HepG2 (cell line): ENCODE data around the gene RANGRF. TPM values are rescaled to one million over a fixed set of nuclear protein-coding genes. Genes with fewer than 3 reads are reported as not detected.
A peak's percentile ranks its signal among the peaks of the same experiment; 100 is the strongest.

ENCODE experiments used
- ELF3 ChIP-seq: IDR thresholded peaks from 2 replicates; pipeline ENCODE4 v1.6.1; 2016; ENCODE audit warnings: missing genetic modification reagents, missing compliant biosample characterization
- FOXJ3 ChIP-seq: sonication (generic); formaldehyde crosslinking; IDR thresholded peaks from 2 replicates; pipeline ENCODE4 v1.4.0; 2020; ENCODE audit warnings: missing genetic modification reagents, mild to moderate bottlenecking, borderline replicate concordance
- GATAD1 ChIP-seq: IDR thresholded peaks from 2 replicates; pipeline ENCODE4 v1.6.1; 2016; ENCODE audit warnings: missing genetic modification reagents, missing compliant biosample characterization
- GTF2F1 ChIP-seq: fragments of 150-350 bp; IDR thresholded peaks from 2 replicates; pipeline ENCODE4 v1.6.1; 2014; ENCODE audit warnings: low read length
- JDP2 ChIP-seq: sonication (generic); formaldehyde crosslinking; IDR thresholded peaks from 2 replicates; pipeline ENCODE4 v1.8.1; 2022; ENCODE audit warnings: missing genetic modification reagents, borderline replicate concordance
- KDM5A ChIP-seq: fragments of 200-600 bp; sonication (generic); IDR thresholded peaks from 2 replicates; pipeline ENCODE4 v1.7.0; 2018; ENCODE audit warnings: antibody characterized with exemption, mild to moderate bottlenecking, low read length, borderline replicate concordance
- KDM6A ChIP-seq: IDR thresholded peaks from 2 replicates; pipeline ENCODE4 v1.6.1; 2016; ENCODE audit warnings: low read depth
- KLF6 ChIP-seq: IDR thresholded peaks from 2 replicates; pipeline ENCODE4 v1.8.0; 2016; ENCODE audit warnings: missing biosample characterization, missing genetic modification reagents
- NAIF1 ChIP-seq: sonication (generic); formaldehyde crosslinking; IDR thresholded peaks from 2 replicates; pipeline ENCODE4 v1.5.0; 2020; ENCODE audit warnings: mild to moderate bottlenecking, missing genetic modification reagents, borderline replicate concordance
- RARG ChIP-seq: sonication (generic); formaldehyde crosslinking; IDR thresholded peaks from 2 replicates; pipeline ENCODE4 v1.4.0; 2020; ENCODE audit warnings: low read depth, mild to moderate bottlenecking, missing genetic modification reagents
- SALL1 ChIP-seq: sonication (generic); formaldehyde crosslinking; IDR thresholded peaks from 2 replicates; pipeline ENCODE4 v1.8.0; 2022; ENCODE audit warnings: mild to moderate bottlenecking, missing genetic modification reagents
- SMAD9 ChIP-seq: sonication (generic); formaldehyde crosslinking; IDR thresholded peaks from 2 replicates; pipeline ENCODE4 v1.5.1; 2020; ENCODE audit warnings: mild to moderate bottlenecking, missing genetic modification reagents
- TCF12 ChIP-seq, 2 experiments: fragments of 450-650 bp in 1 of 2; sonication (generic) in 1 of 2; formaldehyde crosslinking in 1 of 2; IDR thresholded peaks; 2 replicates each; pipeline versions ENCODE4 v1.6.1 to v1.8.0; 2017 to 2022; ENCODE audit warnings: antibody characterized with exemption in 1 of 2, mild to moderate bottlenecking in 1 of 2, missing genetic modification reagents in 1 of 2, moderate library complexity in 1 of 2
- ZFAT ChIP-seq: sonication (generic); formaldehyde crosslinking; conservative IDR thresholded peaks from 2 replicates; pipeline ENCODE4 v1.8.1; 2023; ENCODE audit warnings: missing genetic modification reagents, inconsistent platforms
- ZKSCAN1 ChIP-seq: fragments of 150-350 bp; IDR thresholded peaks from 2 replicates; pipeline ENCODE4 v1.6.1; 2014; ENCODE audit warnings: low read length
- ZMAT3 ChIP-seq: sonication (generic); formaldehyde crosslinking; conservative IDR thresholded peaks from 2 replicates; pipeline ENCODE4 v1.7.0; 2021; ENCODE audit warnings: missing genetic modification reagents
- ZNF292 ChIP-seq: sonication (generic); formaldehyde crosslinking; IDR thresholded peaks from 2 replicates; pipeline ENCODE4 v1.8.1; 2022; ENCODE audit warnings: mild to moderate bottlenecking, low read depth, missing genetic modification reagents, borderline replicate concordance
- ZNF367 ChIP-seq: sonication (generic); formaldehyde crosslinking; IDR thresholded peaks from 2 replicates; pipeline ENCODE4 v1.4.0; 2020; ENCODE audit warnings: missing genetic modification reagents, borderline replicate concordance
- ZNF44 ChIP-seq: sonication (generic); formaldehyde crosslinking; IDR thresholded peaks from 2 replicates; pipeline ENCODE4 v1.5.1; 2020; ENCODE audit warnings: mild to moderate bottlenecking, missing genetic modification reagents
- ZNF552 ChIP-seq: sonication (generic); formaldehyde crosslinking; IDR thresholded peaks from 2 replicates; pipeline ENCODE4 v1.9.0; 2022; ENCODE audit warnings: missing genetic modification reagents, mild to moderate bottlenecking, borderline replicate concordance
- ZNF644 ChIP-seq: IDR thresholded peaks from 2 replicates; pipeline ENCODE4 v1.6.1; 2016; ENCODE audit warnings: low read depth
- ZSCAN12 ChIP-seq: sonication (generic); formaldehyde crosslinking; IDR thresholded peaks from 2 replicates; pipeline ENCODE4 v1.9.0; 2021; ENCODE audit warnings: mild to moderate bottlenecking, missing genetic modification reagents
- polyA plus RNA-seq, 8 experiments: library from polyadenylated mRNA; depleted of rRNA in 3 of 8; stranded (reverse) in 7 of 8; unstranded in 1 of 8; fragments of >200 nt; fragmentation: Illumina TruSeq in 4 of 8; extraction: Trizol in 4 of 8; gene quantifications; 2 replicates each; pipeline versions ENCODE4 v1.2.1 to v1.2.3, GENCODE V29; 2011 to 2016; ENCODE audit warnings: low read depth in 4 of 8, missing spikeins in 1 of 8, mixed read lengths in 1 of 8; ENCODE audit not compliant: insufficient read depth in 1 of 8
- total RNA-seq, 5 experiments: library from RNA; depleted of rRNA; stranded (reverse); fragments of >200 nt; fragmentation: Illumina TruSeq; extraction: Trizol; gene quantifications; 2 replicates each; pipeline ENCODE4 v1.2.3, GENCODE V29; 2016; ENCODE audit warnings: low read depth in 1 of 5
- TF ChIP-seq, protein P1 (sequence below): sonication (generic); IDR thresholded peaks from 2 replicates; pipeline ENCODE4 v1.6.1; 2016; ENCODE audit warnings: low read depth, borderline replicate concordance
- TF ChIP-seq, protein P2 (sequence below): sonication (generic); formaldehyde crosslinking; IDR thresholded peaks from 2 replicates; pipeline ENCODE4 v1.8.0; 2022; ENCODE audit warnings: missing genetic modification reagents, low read depth, mild to moderate bottlenecking, borderline replicate concordance
- TF ChIP-seq, protein P3 (sequence below): sonication (generic); formaldehyde crosslinking; IDR thresholded peaks from 2 replicates; pipeline ENCODE4 v1.4.0; 2020; ENCODE audit warnings: missing genetic modification reagents
- TF ChIP-seq, protein P4 (sequence below): sonication (generic); formaldehyde crosslinking; IDR thresholded peaks from 2 replicates; pipeline ENCODE4 v1.4.0; 2020; ENCODE audit warnings: mild to moderate bottlenecking, missing genetic modification reagents
- TF ChIP-seq, protein P5 (sequence below): sonication (generic); formaldehyde crosslinking; conservative IDR thresholded peaks from 2 replicates; pipeline ENCODE4 v1.4.0; 2020; ENCODE audit warnings: missing genetic modification reagents

The RANGRF gene
- total and polyA plus RNA-seq, 2 of the 13 experiments (the other 11 are each of a cell fraction or from before 2014, with no cell fraction given): 18.6 to 40.7 TPM

DNA sequence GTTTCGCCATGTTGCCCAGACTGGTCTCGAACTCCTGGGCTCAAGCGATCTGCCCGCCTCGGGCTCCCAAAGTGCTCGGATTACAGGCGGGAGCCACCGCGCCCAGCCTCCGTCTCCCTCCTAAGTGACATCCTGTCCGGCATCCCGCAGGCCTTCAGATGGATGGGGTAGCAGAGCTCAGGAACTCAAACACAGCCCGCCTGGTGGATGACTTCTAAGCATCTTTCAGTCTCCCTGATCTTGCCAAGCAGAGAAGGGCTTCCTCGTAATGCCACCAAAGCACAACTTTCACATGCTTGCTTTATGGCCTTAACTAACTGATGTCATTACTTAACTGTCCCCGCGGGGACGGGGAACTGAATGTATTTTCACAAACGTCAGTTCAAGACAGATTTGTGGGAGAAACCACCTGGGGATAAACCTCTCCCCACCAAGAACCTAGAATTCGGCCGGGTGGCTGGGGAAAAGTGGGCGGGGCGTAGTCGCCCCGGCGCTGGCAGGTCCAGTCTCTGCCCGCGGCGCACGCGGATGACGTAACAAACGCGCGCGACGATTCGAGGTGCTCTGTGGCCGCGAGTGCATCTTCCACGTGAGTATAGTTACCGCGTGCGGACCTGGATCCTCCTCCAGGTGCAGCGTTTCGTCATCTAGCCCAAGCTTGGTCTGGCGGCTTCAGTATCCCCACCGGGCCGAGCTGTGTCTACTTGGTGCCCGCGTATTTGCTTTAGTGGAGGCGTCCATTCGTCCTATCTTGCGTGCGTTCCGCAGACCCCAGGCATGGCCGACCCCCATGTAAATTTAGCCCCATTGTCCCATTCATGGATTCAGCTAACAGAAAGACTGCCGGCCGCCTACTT is 39.5 kb upstream of the RANGRF start, which contains the start of gene PFAS (continued):
- TF ChIP-seq ZKSCAN1 (no peak), ZNF367 (CRISPR knock-in tag) (no peak), JDP2 (CRISPR knock-in tag) (no peak; the same call in 1 of the 2 replicates), RARG (CRISPR knock-in tag) (no peak), KLF6 (CRISPR knock-in tag) (no peak), KDM6A (CRISPR knock-in tag) (no peak), GTF2F1 (no peak), ELF3 (no peak), FOXJ3 (CRISPR knock-in tag) (no peak), ZNF44 (CRISPR knock-in tag) (peak; percentile 60), ZNF552 (CRISPR knock-in tag) (peak; percentile 21), NAIF1 (CRISPR knock-in tag) (no peak; the same call in 1 of the 2 replicates), ZNF292 (CRISPR knock-in tag) (no peak), ZFAT (CRISPR knock-in tag) (peak; percentile 97), ZNF644 (CRISPR knock-in tag) (no peak), SALL1 (CRISPR knock-in tag) (peak; percentile 77), SMAD9 (CRISPR knock-in tag) (no peak), ZSCAN12 (no peak), TCF12 (IDR thresholded peaks at IDR 0.05) (no peak), TCF12 (CRISPR knock-in tag; IDR thresholded peaks at IDR 0.05) (no peak), GATAD1 (CRISPR knock-in tag) (peak; percentile 97), ZMAT3 (CRISPR knock-in tag) (no peak), KDM5A (peak; percentile 98)
- TF ChIP-seq, protein P1, sequence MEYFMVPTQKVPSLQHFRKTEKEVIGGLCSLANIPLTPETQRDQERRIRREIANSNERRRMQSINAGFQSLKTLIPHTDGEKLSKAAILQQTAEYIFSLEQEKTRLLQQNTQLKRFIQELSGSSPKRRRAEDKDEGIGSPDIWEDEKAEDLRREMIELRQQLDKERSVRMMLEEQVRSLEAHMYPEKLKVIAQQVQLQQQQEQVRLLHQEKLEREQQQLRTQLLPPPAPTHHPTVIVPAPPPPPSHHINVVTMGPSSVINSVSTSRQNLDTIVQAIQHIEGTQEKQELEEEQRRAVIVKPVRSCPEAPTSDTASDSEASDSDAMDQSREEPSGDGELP: peak; percentile 46; the same call in 1 of the 2 replicates
- TF ChIP-seq, protein P2, sequence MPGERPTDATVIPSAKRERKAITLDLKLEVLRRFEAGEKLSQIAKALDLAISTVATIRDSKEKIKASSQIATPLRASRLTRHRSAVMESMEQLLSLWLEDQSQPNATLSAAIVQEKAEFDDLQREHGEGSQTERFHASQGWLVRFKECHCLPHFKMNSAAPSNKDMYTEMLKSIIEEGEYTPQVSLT (CRISPR knock-in tag): no peak
- TF ChIP-seq, protein P3, sequence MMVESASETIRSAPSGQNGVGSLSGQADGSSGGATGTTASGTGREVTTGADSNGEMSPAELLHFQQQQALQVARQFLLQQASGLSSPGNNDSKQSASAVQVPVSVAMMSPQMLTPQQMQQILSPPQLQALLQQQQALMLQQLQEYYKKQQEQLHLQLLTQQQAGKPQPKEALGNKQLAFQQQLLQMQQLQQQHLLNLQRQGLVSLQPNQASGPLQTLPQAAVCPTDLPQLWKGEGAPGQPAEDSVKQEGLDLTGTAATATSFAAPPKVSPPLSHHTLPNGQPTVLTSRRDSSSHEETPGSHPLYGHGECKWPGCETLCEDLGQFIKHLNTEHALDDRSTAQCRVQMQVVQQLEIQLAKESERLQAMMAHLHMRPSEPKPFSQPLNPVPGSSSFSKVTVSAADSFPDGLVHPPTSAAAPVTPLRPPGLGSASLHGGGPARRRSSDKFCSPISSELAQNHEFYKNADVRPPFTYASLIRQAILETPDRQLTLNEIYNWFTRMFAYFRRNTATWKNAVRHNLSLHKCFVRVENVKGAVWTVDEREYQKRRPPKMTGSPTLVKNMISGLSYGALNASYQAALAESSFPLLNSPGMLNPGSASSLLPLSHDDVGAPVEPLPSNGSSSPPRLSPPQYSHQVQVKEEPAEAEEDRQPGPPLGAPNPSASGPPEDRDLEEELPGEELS (CRISPR knock-in tag): no peak
- TF ChIP-seq, protein P4, sequence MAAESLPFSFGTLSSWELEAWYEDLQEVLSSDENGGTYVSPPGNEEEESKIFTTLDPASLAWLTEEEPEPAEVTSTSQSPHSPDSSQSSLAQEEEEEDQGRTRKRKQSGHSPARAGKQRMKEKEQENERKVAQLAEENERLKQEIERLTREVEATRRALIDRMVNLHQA: no peak
- TF ChIP-seq, protein P5, sequence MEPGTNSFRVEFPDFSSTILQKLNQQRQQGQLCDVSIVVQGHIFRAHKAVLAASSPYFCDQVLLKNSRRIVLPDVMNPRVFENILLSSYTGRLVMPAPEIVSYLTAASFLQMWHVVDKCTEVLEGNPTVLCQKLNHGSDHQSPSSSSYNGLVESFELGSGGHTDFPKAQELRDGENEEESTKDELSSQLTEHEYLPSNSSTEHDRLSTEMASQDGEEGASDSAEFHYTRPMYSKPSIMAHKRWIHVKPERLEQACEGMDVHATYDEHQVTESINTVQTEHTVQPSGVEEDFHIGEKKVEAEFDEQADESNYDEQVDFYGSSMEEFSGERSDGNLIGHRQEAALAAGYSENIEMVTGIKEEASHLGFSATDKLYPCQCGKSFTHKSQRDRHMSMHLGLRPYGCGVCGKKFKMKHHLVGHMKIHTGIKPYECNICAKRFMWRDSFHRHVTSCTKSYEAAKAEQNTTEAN (CRISPR knock-in tag): no peak
